HCT116 (cell line): ENCODE data around the gene KIF13A.

ENCODE experiments used
- EZH2 ChIP-seq: fragments of 200-600 bp; sonication (generic); IDR thresholded peaks from 2 replicates; pipeline ENCODE4 v1.6.1; 2017; ENCODE audit warnings: antibody characterized with exemption, mixed run types
- JUND ChIP-seq: IDR thresholded peaks from 2 replicates; pipeline ENCODE4 v1.6.1; 2012
- POLR2A ChIP-seq: IDR thresholded peaks from 2 replicates; pipeline ENCODE4 v1.7.0; 2011; ENCODE audit warnings: borderline replicate concordance; ENCODE audit not compliant: insufficient read depth, insufficient read length; ENCODE audit errors: extremely low read depth
- RAD21 ChIP-seq: IDR thresholded peaks from 2 replicates; pipeline ENCODE4 v1.6.1; 2012; ENCODE audit warnings: low read depth, mild to moderate bottlenecking
- SIN3A ChIP-seq: IDR thresholded peaks from 2 replicates; pipeline ENCODE4 v1.6.1; 2012; ENCODE audit warnings: low read depth
- TCF7L2 ChIP-seq: IDR thresholded peaks from 2 replicates; pipeline ENCODE4 v1.7.0; 2011; ENCODE audit warnings: borderline replicate concordance, inconsistent platforms; ENCODE audit not compliant: insufficient read depth, insufficient read length; ENCODE audit errors: extremely low read depth
- TF ChIP-seq, protein P1 (sequence below), 3 experiments: fragments of 200-600 bp in 1 of 3; sonication (generic) in 1 of 3; IDR thresholded peaks in 2 of 3; conservative IDR thresholded peaks in 1 of 3; 2 replicates each; pipeline ENCODE4 v1.5.1; 2012 to 2017; ENCODE audit warnings: low read depth in 2 of 3, low read length in 2 of 3, antibody characterized with exemption in 1 of 3, borderline replicate concordance in 1 of 3, control low read depth in 1 of 3, mild to moderate bottlenecking in 1 of 3, mixed read lengths in 1 of 3, mixed run types in 1 of 3, moderate library complexity in 1 of 3; ENCODE audit not compliant: insufficient read depth in 1 of 3
- TF ChIP-seq, protein P2 (sequence below): IDR thresholded peaks from 2 replicates; pipeline ENCODE4 v1.6.1; 2012; ENCODE audit warnings: low read depth
- TF ChIP-seq, protein P3 (sequence below): IDR thresholded peaks from 2 replicates; pipeline ENCODE4 v1.6.1; 2011; ENCODE audit warnings: mild to moderate bottlenecking, low read length, moderate library complexity; ENCODE audit not compliant: insufficient replicate concordance; ENCODE audit errors: extremely low read depth
- TF ChIP-seq, protein P4 (sequence below): IDR thresholded peaks from 2 replicates; pipeline ENCODE4 v1.6.1; 2012

DNA sequence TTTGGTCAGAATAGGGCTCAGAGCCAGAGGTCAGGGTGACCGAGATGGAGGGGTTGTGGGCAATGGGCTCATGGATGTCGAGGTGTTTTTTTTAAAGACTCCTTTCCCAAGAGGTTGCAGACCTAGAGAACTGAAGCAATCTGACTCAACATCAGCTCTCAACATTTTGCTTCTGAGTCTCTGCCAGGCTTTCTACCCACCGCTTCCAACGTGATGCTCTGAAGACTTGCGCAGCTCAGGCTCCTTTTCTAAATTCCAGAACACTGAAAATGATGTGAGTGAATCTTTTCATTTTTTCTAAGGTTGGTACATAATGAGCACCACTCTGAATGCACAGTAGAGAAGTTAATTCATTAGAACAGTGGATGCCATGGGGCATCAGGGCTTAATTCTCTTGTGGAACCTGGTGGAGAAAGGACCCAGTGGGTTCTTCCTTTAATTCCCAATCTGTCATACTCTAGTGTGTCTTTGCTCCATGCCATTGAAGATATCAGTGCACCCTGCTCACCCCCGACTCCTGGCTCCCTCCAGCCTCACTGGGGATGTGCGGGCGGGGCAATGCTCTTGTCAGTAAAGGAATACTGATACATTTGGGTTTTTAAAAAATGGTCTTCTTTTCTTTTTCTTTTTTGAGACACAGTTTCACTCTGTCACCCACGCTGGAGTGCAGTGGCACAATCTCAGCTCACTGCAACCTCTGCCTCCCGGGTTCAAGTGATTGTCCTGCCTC is 17.0 kb upstream of the KIF13A start:
- TF ChIP-seq, protein P1, sequence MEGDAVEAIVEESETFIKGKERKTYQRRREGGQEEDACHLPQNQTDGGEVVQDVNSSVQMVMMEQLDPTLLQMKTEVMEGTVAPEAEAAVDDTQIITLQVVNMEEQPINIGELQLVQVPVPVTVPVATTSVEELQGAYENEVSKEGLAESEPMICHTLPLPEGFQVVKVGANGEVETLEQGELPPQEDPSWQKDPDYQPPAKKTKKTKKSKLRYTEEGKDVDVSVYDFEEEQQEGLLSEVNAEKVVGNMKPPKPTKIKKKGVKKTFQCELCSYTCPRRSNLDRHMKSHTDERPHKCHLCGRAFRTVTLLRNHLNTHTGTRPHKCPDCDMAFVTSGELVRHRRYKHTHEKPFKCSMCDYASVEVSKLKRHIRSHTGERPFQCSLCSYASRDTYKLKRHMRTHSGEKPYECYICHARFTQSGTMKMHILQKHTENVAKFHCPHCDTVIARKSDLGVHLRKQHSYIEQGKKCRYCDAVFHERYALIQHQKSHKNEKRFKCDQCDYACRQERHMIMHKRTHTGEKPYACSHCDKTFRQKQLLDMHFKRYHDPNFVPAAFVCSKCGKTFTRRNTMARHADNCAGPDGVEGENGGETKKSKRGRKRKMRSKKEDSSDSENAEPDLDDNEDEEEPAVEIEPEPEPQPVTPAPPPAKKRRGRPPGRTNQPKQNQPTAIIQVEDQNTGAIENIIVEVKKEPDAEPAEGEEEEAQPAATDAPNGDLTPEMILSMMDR (IDR thresholded peaks at IDR 0.05 in 2 of 3, conservative IDR thresholded peaks at IDR 0.05 in 1 of 3; ENCODE audit: borderline replicate concordance in 1 of 3, insufficient read depth in 1 of 3, low read depth in 2 of 3, low read length in 2 of 3): no peak
- TF ChIP-seq SIN3A: no peak
- TF ChIP-seq EZH2: no peak
- TF ChIP-seq POLR2A: no peak
- no peak for TF ChIP-seq RAD21
- TF ChIP-seq, protein P2, sequence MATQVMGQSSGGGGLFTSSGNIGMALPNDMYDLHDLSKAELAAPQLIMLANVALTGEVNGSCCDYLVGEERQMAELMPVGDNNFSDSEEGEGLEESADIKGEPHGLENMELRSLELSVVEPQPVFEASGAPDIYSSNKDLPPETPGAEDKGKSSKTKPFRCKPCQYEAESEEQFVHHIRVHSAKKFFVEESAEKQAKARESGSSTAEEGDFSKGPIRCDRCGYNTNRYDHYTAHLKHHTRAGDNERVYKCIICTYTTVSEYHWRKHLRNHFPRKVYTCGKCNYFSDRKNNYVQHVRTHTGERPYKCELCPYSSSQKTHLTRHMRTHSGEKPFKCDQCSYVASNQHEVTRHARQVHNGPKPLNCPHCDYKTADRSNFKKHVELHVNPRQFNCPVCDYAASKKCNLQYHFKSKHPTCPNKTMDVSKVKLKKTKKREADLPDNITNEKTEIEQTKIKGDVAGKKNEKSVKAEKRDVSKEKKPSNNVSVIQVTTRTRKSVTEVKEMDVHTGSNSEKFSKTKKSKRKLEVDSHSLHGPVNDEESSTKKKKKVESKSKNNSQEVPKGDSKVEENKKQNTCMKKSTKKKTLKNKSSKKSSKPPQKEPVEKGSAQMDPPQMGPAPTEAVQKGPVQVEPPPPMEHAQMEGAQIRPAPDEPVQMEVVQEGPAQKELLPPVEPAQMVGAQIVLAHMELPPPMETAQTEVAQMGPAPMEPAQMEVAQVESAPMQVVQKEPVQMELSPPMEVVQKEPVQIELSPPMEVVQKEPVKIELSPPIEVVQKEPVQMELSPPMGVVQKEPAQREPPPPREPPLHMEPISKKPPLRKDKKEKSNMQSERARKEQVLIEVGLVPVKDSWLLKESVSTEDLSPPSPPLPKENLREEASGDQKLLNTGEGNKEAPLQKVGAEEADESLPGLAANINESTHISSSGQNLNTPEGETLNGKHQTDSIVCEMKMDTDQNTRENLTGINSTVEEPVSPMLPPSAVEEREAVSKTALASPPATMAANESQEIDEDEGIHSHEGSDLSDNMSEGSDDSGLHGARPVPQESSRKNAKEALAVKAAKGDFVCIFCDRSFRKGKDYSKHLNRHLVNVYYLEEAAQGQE: no peak
- TF ChIP-seq, protein P3, sequence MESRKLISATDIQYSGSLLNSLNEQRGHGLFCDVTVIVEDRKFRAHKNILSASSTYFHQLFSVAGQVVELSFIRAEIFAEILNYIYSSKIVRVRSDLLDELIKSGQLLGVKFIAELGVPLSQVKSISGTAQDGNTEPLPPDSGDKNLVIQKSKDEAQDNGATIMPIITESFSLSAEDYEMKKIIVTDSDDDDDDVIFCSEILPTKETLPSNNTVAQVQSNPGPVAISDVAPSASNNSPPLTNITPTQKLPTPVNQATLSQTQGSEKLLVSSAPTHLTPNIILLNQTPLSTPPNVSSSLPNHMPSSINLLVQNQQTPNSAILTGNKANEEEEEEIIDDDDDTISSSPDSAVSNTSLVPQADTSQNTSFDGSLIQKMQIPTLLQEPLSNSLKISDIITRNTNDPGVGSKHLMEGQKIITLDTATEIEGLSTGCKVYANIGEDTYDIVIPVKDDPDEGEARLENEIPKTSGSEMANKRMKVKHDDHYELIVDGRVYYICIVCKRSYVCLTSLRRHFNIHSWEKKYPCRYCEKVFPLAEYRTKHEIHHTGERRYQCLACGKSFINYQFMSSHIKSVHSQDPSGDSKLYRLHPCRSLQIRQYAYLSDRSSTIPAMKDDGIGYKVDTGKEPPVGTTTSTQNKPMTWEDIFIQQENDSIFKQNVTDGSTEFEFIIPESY: no peak
- TF ChIP-seq, protein P4, sequence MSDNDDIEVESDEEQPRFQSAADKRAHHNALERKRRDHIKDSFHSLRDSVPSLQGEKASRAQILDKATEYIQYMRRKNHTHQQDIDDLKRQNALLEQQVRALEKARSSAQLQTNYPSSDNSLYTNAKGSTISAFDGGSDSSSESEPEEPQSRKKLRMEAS: no peak
- no peak for TF ChIP-seq JUND
- TF ChIP-seq TCF7L2: no peak
